ENCODE results near the gene RFT1. TPM values are rescaled to one million over a fixed set of nuclear protein-coding genes. Genes with fewer than 3 reads are reported as not detected.

RFT1 gene
- polyA plus RNA-seq, 1 donor (not counting 4 experiments of a cell fraction or from before 2014, with no cell fraction given): 34.4 TPM

GRCh38 chr3:53109190-53109589 is 21.0 kb downstream of the RFT1 start:
- peak overlapping the region; percentile 12 for H3K9ac ChIP-seq (ENCODE audit: control insufficient read depth, extremely low read depth, insufficient read depth, low read length)
- H4K20me1 ChIP-seq (ENCODE audit: control insufficient read depth, extremely low read depth, insufficient read depth, low read length): peaks cover 2% of the 10 kb centered on the region
- H3K4me1 ChIP-seq (ENCODE audit: control insufficient read depth, extremely low read depth, insufficient read depth, low read length): peaks cover 26% of the 10 kb centered on the region
- H3K79me2 ChIP-seq (ENCODE audit: control insufficient read depth, insufficient read depth, low read length): no peaks in the 10 kb centered on the region
- peaks cover under 1 to 4% of the 10 kb centered on the region in 2 experiments for H3K36me3 ChIP-seq (ENCODE audit: control insufficient read depth in 2 of 2, extremely low read depth in 1 of 2, insufficient read depth in 2 of 2, low read length in 2 of 2)
- peak overlapping the region; percentile 52 for H3K27ac ChIP-seq (ENCODE audit: control insufficient read depth, insufficient read depth, low read length)
- peak overlapping the region; percentile 23 for H3K4me2 ChIP-seq (ENCODE audit: control insufficient read depth, extremely low read depth, insufficient read depth, low read depth, low read length)
- H2AFZ ChIP-seq (ENCODE audit: control insufficient read depth, low read length): no peak overlapping the region
- DNase-seq (ENCODE audit: low read depth, low spot score): no peak
- FAIRE-seq: peak; percentile 97
- dilution Hi-C loops (cut with MboI; ENCODE audit: extremely low pct_ligation_motif_present, low sequenced_read_pairs): no loop called here
- no peaks in the 10 kb centered on the region for H3K9me3 ChIP-seq (ENCODE audit: control insufficient read depth, low read depth, low read length)
- no peaks in the 10 kb centered on the region for H3K9me1 ChIP-seq (ENCODE audit: control insufficient read depth, extremely low read depth, insufficient read depth, low read length)
- TF ChIP-seq CTCF (optimal IDR thresholded peaks at IDR 0.05 in 1 of 3, IDR thresholded peaks at IDR 0.05 in 1 of 3, conservative IDR thresholded peaks at IDR 0.05 in 1 of 3; ENCODE audit: extremely low read depth in 1 of 3, insufficient read depth in 2 of 3, low read length in 3 of 3) (no peak), EZH2 (IDR thresholded peaks at IDR 0.05; ENCODE audit: low read length) (no peak)
- no peaks in the 10 kb centered on the region for H3K27me3 ChIP-seq (ENCODE audit: control insufficient read depth, extremely low read depth, insufficient read depth, low read length)
- H3K4me3 ChIP-seq (ENCODE audit: control insufficient read depth in 2 of 3, extremely low read depth in 1 of 3, insufficient read depth in 2 of 3, low read depth in 1 of 3, low read length in 3 of 3): peak overlapping the region in 2 of 3 experiments; percentile 8 to 23

- H3K27ac ChIP-seq (ENCODE audit: control insufficient read depth, insufficient read depth, low read length): no peak overlapping the region
- peaks cover 12% of the 10 kb centered on the region for H3K4me1 ChIP-seq (ENCODE audit: control insufficient read depth, extremely low read depth, insufficient read depth, low read length)
- no peak overlapping the region for H2AFZ ChIP-seq (ENCODE audit: control insufficient read depth, low read length)
- H4K20me1 ChIP-seq (ENCODE audit: control insufficient read depth, extremely low read depth, insufficient read depth, low read length): peaks cover 2% of the 10 kb centered on the region
- H3K9me1 ChIP-seq (ENCODE audit: control insufficient read depth, extremely low read depth, insufficient read depth, low read length): no peaks in the 10 kb centered on the region
- no peaks in the 10 kb centered on the region for H3K27me3 ChIP-seq (ENCODE audit: control insufficient read depth, extremely low read depth, insufficient read depth, low read length)
- no peak overlapping the region for H3K4me2 ChIP-seq (ENCODE audit: control insufficient read depth, extremely low read depth, insufficient read depth, low read depth, low read length)
- DNase-seq (ENCODE audit: low read depth, low spot score): no peak
- no peak for TF ChIP-seq EZH2 (IDR thresholded peaks at IDR 0.05; ENCODE audit: low read length)
- TF ChIP-seq CTCF (optimal IDR thresholded peaks at IDR 0.05 in 1 of 3, IDR thresholded peaks at IDR 0.05 in 1 of 3, conservative IDR thresholded peaks at IDR 0.05 in 1 of 3; ENCODE audit: extremely low read depth in 1 of 3, insufficient read depth in 2 of 3, low read length in 3 of 3): no peak
- FAIRE-seq: no peak
- dilution Hi-C loops (cut with MboI; ENCODE audit: extremely low pct_ligation_motif_present, low sequenced_read_pairs): no loop called here
- H3K9ac ChIP-seq (ENCODE audit: control insufficient read depth, extremely low read depth, insufficient read depth, low read length): no peak overlapping the region
- H3K36me3 ChIP-seq (ENCODE audit: control insufficient read depth in 2 of 2, extremely low read depth in 1 of 2, insufficient read depth in 2 of 2, low read length in 2 of 2): peaks cover 15% of the 10 kb centered on the region in 2 experiments
- no peaks in the 10 kb centered on the region for H3K79me2 ChIP-seq (ENCODE audit: control insufficient read depth, insufficient read depth, low read length)
- H3K9me3 ChIP-seq (ENCODE audit: control insufficient read depth, low read depth, low read length): no peaks in the 10 kb centered on the region
- H3K4me3 ChIP-seq (ENCODE audit: control insufficient read depth in 2 of 3, extremely low read depth in 1 of 3, insufficient read depth in 2 of 3, low read depth in 1 of 3, low read length in 3 of 3): no peak overlapping the region
Observed at GRCh38 chr3:53104762-53105161, 25.5 kb downstream of the RFT1 start.

Measured in keratinocyte (primary cell).